Astrocyte of the spinal cord (primary cell): ENCODE results near the gene SLC19A1.

Experiments
- DNase-seq: peaks from one replicate; pipeline ENCODE4 v3.0.0; 2011; ENCODE audit warnings: low read depth, low spot score
- H3K4me3 ChIP-seq: 2 replicates; pipeline ENCODE4 v1.5.1; 2011; ENCODE audit warnings: low read depth, mild to moderate bottlenecking, low read length, moderate library complexity
- CTCF ChIP-seq: IDR thresholded peaks from 2 replicates; pipeline ENCODE4 v1.5.1; 2012; ENCODE audit warnings: low read depth, mild to moderate bottlenecking, low read length, inconsistent platforms
- in situ Hi-C: cut with HindIII; loops from 2 replicates; pipeline ENCODE4 v1.10.0; 2017; ENCODE audit warnings: low sequenced_read_pairs

SLC19A1 gene

GRCh38 chr21:45588871-45589491 lies 46.7 kb upstream of the SLC19A1 start:
- no peak for TF ChIP-seq CTCF
- in situ Hi-C loops, result no loop called here
- no peak overlapping the region for H3K4me3 ChIP-seq

GRCh38 chr21:45588086-45588825 lies 46.0 kb upstream of the SLC19A1 start:
- no peak overlapping the region for H3K4me3 ChIP-seq
- DNase-seq, result no peak
- in situ Hi-C loops, result no loop called here
- TF ChIP-seq CTCF, result no peak

More at GRCh38 chr21:45588871-45589491, 46.7 kb upstream of the SLC19A1 start:
- no peak for DNase-seq

- no peak for TF ChIP-seq CTCF
- H3K4me3 ChIP-seq, result no peak overlapping the region
- in situ Hi-C loops, result no loop called here
- no peak for DNase-seq
Measured at GRCh38 chr21:45586289-45586858, 44.1 kb upstream of the SLC19A1 start.

GRCh38 chr21:45584786-45585185 lies 42.5 kb upstream of the SLC19A1 start:
- no peak for TF ChIP-seq CTCF

GRCh38 chr21:45583831-45584509 lies 41.7 kb upstream of the SLC19A1 start:
- in situ Hi-C loops, result no loop called here
- DNase-seq, result no peak
- no peak overlapping the region for H3K4me3 ChIP-seq
- TF ChIP-seq CTCF, result no peak

More at GRCh38 chr21:45584786-45585185, 42.5 kb upstream of the SLC19A1 start:
- DNase-seq, result no peak
- H3K4me3 ChIP-seq, result no peak overlapping the region
- in situ Hi-C loops, result no loop called here

GRCh38 chr21:45582128-45582527 lies 39.9 kb upstream of the SLC19A1 start:
- H3K4me3 ChIP-seq, result no peak overlapping the region
- TF ChIP-seq CTCF, result no peak
- DNase-seq, result no peak
- in situ Hi-C loops, result no loop called here
